ENCODE data around the gene EHF. TPM values are rescaled to one million over a fixed set of nuclear protein-coding genes. Genes with fewer than 3 reads are reported as not detected.
A peak's percentile ranks its signal among the peaks of the same experiment; 100 is the strongest.

EHF gene
- total and polyA plus RNA-seq, 12 donors, result 0.11 to 6.8 (median 0.76) TPM

DNA sequence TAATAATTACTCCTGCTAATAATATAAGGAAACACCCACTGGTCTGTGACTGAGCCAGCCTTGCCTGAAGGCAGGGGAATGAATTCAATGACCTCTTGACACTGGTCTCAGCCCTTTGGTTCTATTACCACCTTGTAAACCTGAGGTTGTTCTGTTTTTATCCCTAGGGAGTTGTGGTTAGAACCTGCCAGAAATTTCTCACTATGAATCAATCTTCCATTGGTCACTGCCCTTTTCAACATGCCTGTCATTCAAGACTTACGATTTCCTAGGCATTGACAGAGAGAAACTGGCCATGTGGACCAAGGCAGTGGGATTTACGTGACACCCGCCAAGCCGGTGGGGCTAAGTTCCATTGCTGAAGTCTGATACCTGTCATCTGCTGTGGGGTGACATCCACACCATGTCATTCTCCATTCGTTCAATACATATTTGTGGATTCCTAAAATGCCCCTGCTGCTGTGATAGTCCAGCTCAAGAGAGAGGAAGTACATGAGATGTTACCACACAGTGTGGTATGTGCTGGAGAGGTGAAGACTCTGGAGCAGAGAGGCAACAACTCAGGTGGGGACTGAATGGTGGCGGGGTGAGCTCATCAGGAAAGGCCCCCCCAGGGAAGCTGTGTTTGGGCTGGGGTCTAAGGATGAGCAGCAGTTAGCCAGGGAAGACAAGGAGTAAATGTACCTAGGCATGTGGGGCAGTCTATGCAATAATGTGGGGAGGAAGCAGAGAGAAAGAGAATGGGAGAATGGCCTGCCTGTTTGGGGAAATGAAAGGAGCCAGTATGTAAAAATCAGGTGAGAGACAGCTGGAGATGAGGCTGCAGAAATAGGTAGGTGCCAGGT is 15.2 kb upstream of the EHF start:
- no peak overlapping the region for H3K27ac ChIP-seq
- 85 to 88% (median 87%) methylated on average over 6 of the region's 6 CpGs for WGBS, 4 donors
- DNase-seq, result no peak
- H3K36me3 ChIP-seq (replicated peaks in 1 of 2), result no peaks in the 10 kb centered on the region
- H3K4me3 ChIP-seq, result no peak overlapping the region
- H3K4me1 ChIP-seq (replicated peaks in 1 of 2), result peaks cover 11 to 18% of the 10 kb centered on the region in 2 donors
- H3K27me3 ChIP-seq, result no peaks in the 10 kb centered on the region
- intact Hi-C loops (cut with DNase I), result no loop called here
- TF ChIP-seq, protein P1, sequence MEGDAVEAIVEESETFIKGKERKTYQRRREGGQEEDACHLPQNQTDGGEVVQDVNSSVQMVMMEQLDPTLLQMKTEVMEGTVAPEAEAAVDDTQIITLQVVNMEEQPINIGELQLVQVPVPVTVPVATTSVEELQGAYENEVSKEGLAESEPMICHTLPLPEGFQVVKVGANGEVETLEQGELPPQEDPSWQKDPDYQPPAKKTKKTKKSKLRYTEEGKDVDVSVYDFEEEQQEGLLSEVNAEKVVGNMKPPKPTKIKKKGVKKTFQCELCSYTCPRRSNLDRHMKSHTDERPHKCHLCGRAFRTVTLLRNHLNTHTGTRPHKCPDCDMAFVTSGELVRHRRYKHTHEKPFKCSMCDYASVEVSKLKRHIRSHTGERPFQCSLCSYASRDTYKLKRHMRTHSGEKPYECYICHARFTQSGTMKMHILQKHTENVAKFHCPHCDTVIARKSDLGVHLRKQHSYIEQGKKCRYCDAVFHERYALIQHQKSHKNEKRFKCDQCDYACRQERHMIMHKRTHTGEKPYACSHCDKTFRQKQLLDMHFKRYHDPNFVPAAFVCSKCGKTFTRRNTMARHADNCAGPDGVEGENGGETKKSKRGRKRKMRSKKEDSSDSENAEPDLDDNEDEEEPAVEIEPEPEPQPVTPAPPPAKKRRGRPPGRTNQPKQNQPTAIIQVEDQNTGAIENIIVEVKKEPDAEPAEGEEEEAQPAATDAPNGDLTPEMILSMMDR (IDR thresholded peaks at IDR 0.05), result no peak
- TF ChIP-seq POLR2A (IDR thresholded peaks at IDR 0.05), result no peak
- no peaks in the 10 kb centered on the region for H3K9me3 ChIP-seq (replicated peaks in 1 of 3)

DNA sequence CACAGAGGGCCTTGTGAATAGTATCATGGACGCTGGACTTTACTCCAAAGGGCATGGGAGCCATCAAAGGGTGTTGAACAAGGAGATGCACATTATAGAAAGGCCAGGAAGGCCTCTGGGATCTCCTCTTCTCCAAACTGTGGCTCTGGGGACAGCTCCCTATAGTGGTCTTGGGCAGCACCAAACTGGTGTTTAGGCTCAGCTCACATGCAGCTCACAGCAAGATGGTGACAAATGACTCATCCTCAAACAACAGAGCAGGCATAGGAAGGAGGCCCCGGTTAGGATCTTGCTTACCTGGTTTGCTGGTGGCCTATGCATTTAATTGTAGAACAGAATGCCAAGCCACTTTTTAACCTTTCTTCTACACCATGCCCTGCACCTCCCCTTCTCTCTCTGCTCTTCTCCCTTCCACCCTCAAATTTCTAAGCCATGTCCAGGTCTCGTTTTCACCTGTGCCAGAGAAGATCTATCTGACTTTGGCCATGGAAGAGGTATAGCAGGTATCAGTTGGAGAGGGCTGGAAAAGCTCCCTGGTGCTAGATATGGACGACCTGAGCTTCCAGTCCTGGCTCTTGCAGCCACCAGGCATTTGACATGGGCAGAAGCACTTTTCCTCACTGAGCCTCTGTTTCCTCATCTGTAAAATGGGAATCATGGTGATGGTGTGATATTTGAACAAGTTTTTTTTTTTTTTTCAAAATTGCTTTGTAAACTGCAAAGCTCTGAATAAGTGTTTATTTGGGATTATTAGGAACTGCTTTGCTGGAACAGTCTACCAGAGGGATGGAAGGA is 14.4 kb upstream of the EHF start:
- DNase-seq, result no peak
- Histone ChIP-seq H3K27ac (no peak overlapping the region), H3K9me3 (replicated peaks in 1 of 3) (no peaks in the 10 kb centered on the region), H3K4me1 (replicated peaks in 1 of 2) (peaks cover 5 to 10% of the 10 kb centered on the region in 2 donors), H3K4me3 (no peak overlapping the region), H3K36me3 (replicated peaks in 1 of 2) (no peaks in the 10 kb centered on the region), H3K27me3 (no peaks in the 10 kb centered on the region)
- TF ChIP-seq POLR2A (IDR thresholded peaks at IDR 0.05), result no peak
- TF ChIP-seq, protein P1 (IDR thresholded peaks at IDR 0.05), result no peak
- WGBS, 4 donors, result 58 to 68% (median 64%) methylated on average over 4 of the region's 4 CpGs
- intact Hi-C loops (cut with DNase I), result no loop called here

DNA sequence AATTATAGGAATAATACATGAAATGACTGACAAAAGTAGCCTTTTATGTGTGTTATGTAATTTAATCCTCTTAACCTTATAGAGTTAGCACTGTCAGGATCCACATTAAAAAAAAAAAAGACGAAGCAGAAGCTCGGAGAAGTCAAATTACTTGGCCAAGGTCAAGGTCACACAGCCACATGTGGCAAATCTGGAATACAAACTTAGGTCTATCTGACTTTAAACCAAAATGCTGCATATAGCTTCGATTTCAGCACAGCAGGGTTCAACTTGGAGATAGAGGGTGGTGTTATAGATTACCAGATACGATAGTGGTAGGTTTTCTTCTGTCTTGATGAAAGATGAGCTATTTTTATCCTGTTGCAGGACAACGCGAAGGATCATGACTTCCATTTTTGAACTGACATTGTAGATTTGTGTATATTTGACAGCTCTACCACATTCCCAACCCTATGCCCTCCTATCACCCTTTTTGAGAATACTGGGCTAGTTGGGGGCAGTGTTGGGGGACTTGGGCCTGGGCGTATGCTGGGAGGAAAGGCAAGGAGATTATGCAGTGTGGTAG is 11.6 kb upstream of the EHF start:
- 47 to 67% (median 62%) methylated on average over 7 of the region's 7 CpGs for WGBS, 4 donors
- DNase-seq, result no peak
- no peaks in the 10 kb centered on the region for H3K9me3 ChIP-seq (replicated peaks in 1 of 3)
- no peak overlapping the region for H3K4me3 ChIP-seq
- H3K27ac ChIP-seq, result peak overlapping the region in 2 of 5 donors; percentile 38 to 84
- H3K36me3 ChIP-seq (replicated peaks in 1 of 2), result no peaks in the 10 kb centered on the region
- H3K4me1 ChIP-seq (replicated peaks in 1 of 2), result peaks cover 5 to 15% of the 10 kb centered on the region in 2 donors
- intact Hi-C loops (cut with DNase I), result no loop called here
- no peaks in the 10 kb centered on the region for H3K27me3 ChIP-seq
- TF ChIP-seq, protein P1 (IDR thresholded peaks at IDR 0.05), result no peak
- no peak for TF ChIP-seq POLR2A (IDR thresholded peaks at IDR 0.05)

DNA sequence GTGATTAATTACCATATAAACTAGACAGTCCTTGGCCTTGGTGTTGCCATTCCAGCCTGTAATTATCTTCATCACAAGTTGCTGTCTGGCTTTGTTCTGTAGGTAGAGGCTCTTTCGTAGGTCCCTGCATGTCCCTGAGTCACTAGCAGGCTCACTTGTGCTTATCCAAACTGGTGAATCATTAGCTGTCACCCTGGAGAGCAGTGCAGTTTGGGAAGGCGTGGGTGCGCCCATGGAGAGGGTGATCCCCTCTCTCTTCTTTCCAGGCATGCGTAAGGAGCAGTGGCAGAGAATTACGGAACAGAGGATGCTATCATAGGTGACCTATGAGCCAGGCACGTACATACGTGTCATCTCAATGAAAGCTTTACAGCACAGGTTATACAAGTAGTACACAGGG is 11.0 kb upstream of the EHF start:
- H3K9me3 ChIP-seq (replicated peaks in 1 of 3), result no peaks in the 10 kb centered on the region
- peak in 6 of 7 donors; percentile 55 to 76 (median 66) for DNase-seq
- H3K27ac ChIP-seq, result peak overlapping the region in 2 of 5 donors; percentile 38 to 84
- intact Hi-C loops (cut with DNase I), result no loop called here
- WGBS, 4 donors, result 49 to 78% (median 71%) methylated on average over 6 to 7 of the region's 7 CpGs
- TF ChIP-seq, protein P1 (IDR thresholded peaks at IDR 0.05), result no peak
- no peak for TF ChIP-seq POLR2A (IDR thresholded peaks at IDR 0.05)
- peaks cover 5 to 19% of the 10 kb centered on the region in 2 donors for H3K4me1 ChIP-seq (replicated peaks in 1 of 2)
- no peak overlapping the region for H3K4me3 ChIP-seq
- no peaks in the 10 kb centered on the region for H3K27me3 ChIP-seq
- no peaks in the 10 kb centered on the region for H3K36me3 ChIP-seq (replicated peaks in 1 of 2)
